WTC11 (cell line): Measurements from ENCODE around the gene POLG. TPM values are rescaled to one million over a fixed set of nuclear protein-coding genes. Genes with fewer than 3 reads are reported as not detected.

Experiments
- ATAC-seq: fragments of 200-7000 bp; cut with Tn5 transposase; 2 replicates; pipeline ENCODE4 v1.10.0; 2021; ENCODE audit warnings: mild to moderate bottlenecking, moderate library complexity
- CTCF ChIA-PET: fragments of 300-600 bp; sonication (Branson Sonifier 250); formaldehyde crosslinking; loops from one replicate; lab custom pipeline; 2021; ENCODE audit warnings: antibody characterized with exemption; lab: Charles Lee
- POLR2A ChIA-PET: fragments of 350-600 bp; sonication (Branson Sonifier 250); formaldehyde crosslinking; loops from one replicate; lab custom pipeline; 2021; ENCODE audit warnings: antibody characterized with exemption; lab: Charles Lee
- DNase-seq: peaks from one replicate; pipeline ENCODE4 v3.0.0; 2021; ENCODE audit warnings: low spot score
- H3K27ac Mint-ChIP-seq: 2 replicates; pipeline ENCODE4 v1.8.0; 2021; ENCODE audit warnings: mixed read lengths
- H3K27me3 Mint-ChIP-seq: 2 replicates; pipeline ENCODE4 v1.8.0; 2021; ENCODE audit warnings: low read depth, mild to moderate bottlenecking, moderate library complexity, mixed read lengths
- H3K36me3 Mint-ChIP-seq: 2 replicates; pipeline ENCODE4 v1.8.0; 2021; ENCODE audit warnings: mixed read lengths
- H3K4me1 Mint-ChIP-seq: 2 replicates; pipeline ENCODE4 v1.8.0; 2022; ENCODE audit warnings: mixed read lengths
- H3K4me3 Mint-ChIP-seq: 2 replicates; pipeline ENCODE4 v1.8.0; 2021; ENCODE audit warnings: mild to moderate bottlenecking, moderate library complexity, mixed read lengths
- H3K9me3 Mint-ChIP-seq: 2 replicates; pipeline ENCODE4 v1.8.0; 2021; ENCODE audit warnings: mixed read lengths
- GABPB1 ChIP-seq: sonication (generic); formaldehyde crosslinking; IDR thresholded peaks from 2 replicates; pipeline ENCODE4 v1.8.1; 2023; ENCODE audit warnings: mild to moderate bottlenecking, missing genetic modification reagents
- JAZF1 ChIP-seq: fragments of 250-450 bp; sonication (Bioruptor Pico); IDR thresholded peaks from 2 replicates; pipeline ENCODE4 v1.9.0; 2021; ENCODE audit warnings: moderate library complexity, mild to moderate bottlenecking, inconsistent platforms
- MXD4 ChIP-seq: fragments of 250-450 bp; sonication (Bioruptor Pico); IDR thresholded peaks from 2 replicates; pipeline ENCODE4 v1.8.0; 2021; ENCODE audit warnings: mild to moderate bottlenecking, moderate library complexity, borderline replicate concordance
- NR3C1 ChIP-seq: sonication (generic); formaldehyde crosslinking; conservative IDR thresholded peaks from 2 replicates; pipeline ENCODE4 v1.8.1; 2023; ENCODE audit warnings: low read depth, mild to moderate bottlenecking, missing genetic modification reagents
- PRRX2 ChIP-seq: fragments of 250-450 bp; sonication (Bioruptor Pico); IDR thresholded peaks from 2 replicates; pipeline ENCODE4 v1.8.0; 2021; ENCODE audit warnings: mild to moderate bottlenecking
- RELA ChIP-seq: sonication (generic); formaldehyde crosslinking; IDR thresholded peaks from 2 replicates; pipeline ENCODE4 v1.8.1; 2022; ENCODE audit warnings: missing genetic modification reagents, mild to moderate bottlenecking, borderline replicate concordance
- TP53 ChIP-seq: sonication (generic); formaldehyde crosslinking; IDR thresholded peaks from 2 replicates; pipeline ENCODE4 v1.8.1; 2023; ENCODE audit warnings: mild to moderate bottlenecking, missing genetic modification reagents
- ZNF121 ChIP-seq: sonication (generic); formaldehyde crosslinking; IDR thresholded peaks from 2 replicates; pipeline ENCODE4 v1.8.0; 2023; ENCODE audit warnings: missing genetic modification reagents
- ZNF232 ChIP-seq: sonication (generic); formaldehyde crosslinking; IDR thresholded peaks from 2 replicates; pipeline ENCODE4 v1.8.0; 2022; ENCODE audit warnings: mild to moderate bottlenecking, missing genetic modification reagents
- ZNF263 ChIP-seq: sonication (generic); formaldehyde crosslinking; IDR thresholded peaks from 2 replicates; pipeline ENCODE4 v1.8.1; 2022; ENCODE audit warnings: low read depth, mild to moderate bottlenecking, moderate library complexity, missing genetic modification reagents
- total RNA-seq: library from RNA; stranded (reverse); gene quantifications from 3 replicates; pipeline ENCODE4 v1.2.3, GENCODE V29; 2021
- TF ChIP-seq, protein P1 (sequence below): fragments of 250-450 bp; sonication (Bioruptor Pico); IDR thresholded peaks from 2 replicates; pipeline ENCODE4 v1.9.0; 2021; ENCODE audit warnings: mild to moderate bottlenecking
- TF ChIP-seq, protein P2 (sequence below): fragments of 200-600 bp; IDR thresholded peaks from 2 replicates; pipeline ENCODE4 v1.8.0; 2022; ENCODE audit warnings: antibody characterized with exemption
- TF ChIP-seq, protein P3 (sequence below): sonication (generic); formaldehyde crosslinking; IDR thresholded peaks from 2 replicates; pipeline ENCODE4 v1.8.1; 2023; ENCODE audit warnings: mild to moderate bottlenecking, missing genetic modification reagents
- TF ChIP-seq, protein P4 (sequence below): sonication (generic); formaldehyde crosslinking; IDR thresholded peaks from 2 replicates; pipeline ENCODE4 v1.8.1; 2022; ENCODE audit warnings: mild to moderate bottlenecking, missing genetic modification reagents, moderate library complexity, borderline replicate concordance
- TF ChIP-seq, protein P5 (sequence below): sonication (generic); formaldehyde crosslinking; conservative IDR thresholded peaks from 2 replicates; pipeline ENCODE4 v1.8.1; 2023; ENCODE audit warnings: mild to moderate bottlenecking, low read depth, missing genetic modification reagents, moderate library complexity
- TF ChIP-seq, protein P6 (sequence below): fragments of 250-450 bp; sonication (Bioruptor Pico); conservative IDR thresholded peaks from 2 replicates; pipeline ENCODE4 v1.9.0; 2021; ENCODE audit warnings: mild to moderate bottlenecking
- TF ChIP-seq, protein P7 (sequence below): sonication (generic); formaldehyde crosslinking; IDR thresholded peaks from 2 replicates; pipeline ENCODE4 v1.8.0; 2023; ENCODE audit warnings: mild to moderate bottlenecking, missing genetic modification reagents
- TF ChIP-seq, protein P8 (sequence below): sonication (generic); formaldehyde crosslinking; IDR thresholded peaks from 2 replicates; pipeline ENCODE4 v1.8.1; 2022; ENCODE audit warnings: mild to moderate bottlenecking, moderate library complexity, missing genetic modification reagents

POLG gene
- total RNA-seq, 1 experiment from 2014 or later: 76.2 TPM

DNA sequence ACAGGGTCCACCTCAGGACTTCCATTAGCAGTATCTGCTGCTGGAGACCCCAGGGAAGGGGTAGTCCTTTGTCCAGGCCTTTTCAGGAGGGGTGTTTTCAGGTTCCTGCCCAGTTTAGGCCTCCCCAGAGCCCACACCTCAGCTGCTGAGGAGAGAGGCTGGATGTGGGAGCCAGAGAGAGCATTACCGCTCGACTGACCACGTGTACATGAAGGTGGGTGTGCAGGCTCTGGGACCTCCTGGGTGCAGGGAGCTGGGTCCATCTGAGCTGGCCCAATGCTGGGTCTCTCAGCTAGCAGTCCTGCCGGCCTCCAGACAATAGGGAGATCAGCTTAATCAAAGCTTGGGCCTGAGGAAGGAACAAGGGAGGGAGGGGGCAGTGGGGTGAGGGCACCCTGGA lies 29.1 kb upstream of the POLG start:
- TF ChIP-seq ZNF232 (CRISPR knock-in tag) (no peak), JAZF1 (no peak), PRRX2 (CRISPR knock-in tag) (no peak), ZNF263 (CRISPR knock-in tag) (no peak), MXD4 (CRISPR knock-in tag) (no peak), TP53 (CRISPR knock-in tag) (no peak), GABPB1 (CRISPR knock-in tag) (no peak), RELA (CRISPR knock-in tag) (no peak)
- TF ChIP-seq, protein P1, sequence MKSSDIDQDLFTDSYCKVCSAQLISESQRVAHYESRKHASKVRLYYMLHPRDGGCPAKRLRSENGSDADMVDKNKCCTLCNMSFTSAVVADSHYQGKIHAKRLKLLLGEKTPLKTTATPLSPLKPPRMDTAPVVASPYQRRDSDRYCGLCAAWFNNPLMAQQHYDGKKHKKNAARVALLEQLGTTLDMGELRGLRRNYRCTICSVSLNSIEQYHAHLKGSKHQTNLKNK (CRISPR knock-in tag): no peak
- TF ChIP-seq, protein P2, sequence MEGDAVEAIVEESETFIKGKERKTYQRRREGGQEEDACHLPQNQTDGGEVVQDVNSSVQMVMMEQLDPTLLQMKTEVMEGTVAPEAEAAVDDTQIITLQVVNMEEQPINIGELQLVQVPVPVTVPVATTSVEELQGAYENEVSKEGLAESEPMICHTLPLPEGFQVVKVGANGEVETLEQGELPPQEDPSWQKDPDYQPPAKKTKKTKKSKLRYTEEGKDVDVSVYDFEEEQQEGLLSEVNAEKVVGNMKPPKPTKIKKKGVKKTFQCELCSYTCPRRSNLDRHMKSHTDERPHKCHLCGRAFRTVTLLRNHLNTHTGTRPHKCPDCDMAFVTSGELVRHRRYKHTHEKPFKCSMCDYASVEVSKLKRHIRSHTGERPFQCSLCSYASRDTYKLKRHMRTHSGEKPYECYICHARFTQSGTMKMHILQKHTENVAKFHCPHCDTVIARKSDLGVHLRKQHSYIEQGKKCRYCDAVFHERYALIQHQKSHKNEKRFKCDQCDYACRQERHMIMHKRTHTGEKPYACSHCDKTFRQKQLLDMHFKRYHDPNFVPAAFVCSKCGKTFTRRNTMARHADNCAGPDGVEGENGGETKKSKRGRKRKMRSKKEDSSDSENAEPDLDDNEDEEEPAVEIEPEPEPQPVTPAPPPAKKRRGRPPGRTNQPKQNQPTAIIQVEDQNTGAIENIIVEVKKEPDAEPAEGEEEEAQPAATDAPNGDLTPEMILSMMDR: no peak
- TF ChIP-seq, protein P3, sequence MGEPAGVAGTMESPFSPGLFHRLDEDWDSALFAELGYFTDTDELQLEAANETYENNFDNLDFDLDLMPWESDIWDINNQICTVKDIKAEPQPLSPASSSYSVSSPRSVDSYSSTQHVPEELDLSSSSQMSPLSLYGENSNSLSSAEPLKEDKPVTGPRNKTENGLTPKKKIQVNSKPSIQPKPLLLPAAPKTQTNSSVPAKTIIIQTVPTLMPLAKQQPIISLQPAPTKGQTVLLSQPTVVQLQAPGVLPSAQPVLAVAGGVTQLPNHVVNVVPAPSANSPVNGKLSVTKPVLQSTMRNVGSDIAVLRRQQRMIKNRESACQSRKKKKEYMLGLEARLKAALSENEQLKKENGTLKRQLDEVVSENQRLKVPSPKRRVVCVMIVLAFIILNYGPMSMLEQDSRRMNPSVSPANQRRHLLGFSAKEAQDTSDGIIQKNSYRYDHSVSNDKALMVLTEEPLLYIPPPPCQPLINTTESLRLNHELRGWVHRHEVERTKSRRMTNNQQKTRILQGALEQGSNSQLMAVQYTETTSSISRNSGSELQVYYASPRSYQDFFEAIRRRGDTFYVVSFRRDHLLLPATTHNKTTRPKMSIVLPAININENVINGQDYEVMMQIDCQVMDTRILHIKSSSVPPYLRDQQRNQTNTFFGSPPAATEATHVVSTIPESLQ (CRISPR knock-in tag): no peak
- TF ChIP-seq, protein P4, sequence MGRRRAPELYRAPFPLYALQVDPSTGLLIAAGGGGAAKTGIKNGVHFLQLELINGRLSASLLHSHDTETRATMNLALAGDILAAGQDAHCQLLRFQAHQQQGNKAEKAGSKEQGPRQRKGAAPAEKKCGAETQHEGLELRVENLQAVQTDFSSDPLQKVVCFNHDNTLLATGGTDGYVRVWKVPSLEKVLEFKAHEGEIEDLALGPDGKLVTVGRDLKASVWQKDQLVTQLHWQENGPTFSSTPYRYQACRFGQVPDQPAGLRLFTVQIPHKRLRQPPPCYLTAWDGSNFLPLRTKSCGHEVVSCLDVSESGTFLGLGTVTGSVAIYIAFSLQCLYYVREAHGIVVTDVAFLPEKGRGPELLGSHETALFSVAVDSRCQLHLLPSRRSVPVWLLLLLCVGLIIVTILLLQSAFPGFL (CRISPR knock-in tag): no peak
- TF ChIP-seq, protein P5, sequence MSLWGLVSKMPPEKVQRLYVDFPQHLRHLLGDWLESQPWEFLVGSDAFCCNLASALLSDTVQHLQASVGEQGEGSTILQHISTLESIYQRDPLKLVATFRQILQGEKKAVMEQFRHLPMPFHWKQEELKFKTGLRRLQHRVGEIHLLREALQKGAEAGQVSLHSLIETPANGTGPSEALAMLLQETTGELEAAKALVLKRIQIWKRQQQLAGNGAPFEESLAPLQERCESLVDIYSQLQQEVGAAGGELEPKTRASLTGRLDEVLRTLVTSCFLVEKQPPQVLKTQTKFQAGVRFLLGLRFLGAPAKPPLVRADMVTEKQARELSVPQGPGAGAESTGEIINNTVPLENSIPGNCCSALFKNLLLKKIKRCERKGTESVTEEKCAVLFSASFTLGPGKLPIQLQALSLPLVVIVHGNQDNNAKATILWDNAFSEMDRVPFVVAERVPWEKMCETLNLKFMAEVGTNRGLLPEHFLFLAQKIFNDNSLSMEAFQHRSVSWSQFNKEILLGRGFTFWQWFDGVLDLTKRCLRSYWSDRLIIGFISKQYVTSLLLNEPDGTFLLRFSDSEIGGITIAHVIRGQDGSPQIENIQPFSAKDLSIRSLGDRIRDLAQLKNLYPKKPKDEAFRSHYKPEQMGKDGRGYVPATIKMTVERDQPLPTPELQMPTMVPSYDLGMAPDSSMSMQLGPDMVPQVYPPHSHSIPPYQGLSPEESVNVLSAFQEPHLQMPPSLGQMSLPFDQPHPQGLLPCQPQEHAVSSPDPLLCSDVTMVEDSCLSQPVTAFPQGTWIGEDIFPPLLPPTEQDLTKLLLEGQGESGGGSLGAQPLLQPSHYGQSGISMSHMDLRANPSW (CRISPR knock-in tag): no peak
- TF ChIP-seq, protein P6, sequence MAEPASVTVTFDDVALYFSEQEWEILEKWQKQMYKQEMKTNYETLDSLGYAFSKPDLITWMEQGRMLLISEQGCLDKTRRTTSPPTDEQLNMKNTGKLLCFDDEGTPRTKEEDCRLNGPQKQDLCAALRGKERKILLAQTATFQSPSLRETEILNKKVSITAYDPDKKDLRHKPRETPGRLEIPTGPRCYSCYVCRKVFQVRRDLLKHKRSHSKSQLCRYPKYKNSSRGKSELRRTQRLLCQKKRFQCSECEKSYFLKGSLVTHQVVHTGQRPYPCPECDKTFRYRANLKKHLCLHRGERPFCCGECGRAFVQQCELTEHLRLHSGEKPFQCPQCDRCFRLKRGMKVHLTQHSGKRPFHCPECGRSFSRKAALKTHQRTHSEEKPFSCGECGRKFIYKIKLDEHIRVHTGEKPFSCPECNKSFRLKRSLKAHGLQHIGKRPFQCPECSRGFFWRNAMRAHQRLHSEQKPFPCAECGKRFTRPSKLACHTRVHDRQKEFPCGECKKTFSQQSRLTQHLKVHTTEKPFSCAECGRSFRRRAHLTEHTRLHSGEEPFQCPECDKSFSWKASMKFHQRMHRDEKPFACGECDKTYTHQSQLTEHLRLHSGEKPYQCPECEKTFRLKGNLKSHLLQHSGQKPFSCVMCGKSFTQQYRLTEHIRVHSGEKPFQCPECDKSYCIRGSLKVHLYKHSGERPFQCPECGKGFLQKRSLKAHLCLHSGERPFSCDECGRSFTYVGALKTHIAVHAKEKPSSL (CRISPR knock-in tag): no peak
- ATAC-seq (no peak), DNase-seq (no peak)
- Mint-ChIP-seq H3K4me1 (peaks cover 20% of the 10 kb centered on the region), H3K27ac (no peak overlapping the region), H3K9me3 (no peaks in the 10 kb centered on the region), H3K27me3 (peaks cover 98% of the 10 kb centered on the region), H3K4me3 (no peak overlapping the region), H3K36me3 (no peaks in the 10 kb centered on the region; the same call in 1 of the 2 replicates)
- ChIA-PET POLR2A (no interaction called here), CTCF (interaction anchor here (2.1 to 3.7 kb wide), 2 partner anchors 53 to 60 kb away, joined by 6 to 26 read pairs; no protein-coding TSS in a partner anchor)

DNA sequence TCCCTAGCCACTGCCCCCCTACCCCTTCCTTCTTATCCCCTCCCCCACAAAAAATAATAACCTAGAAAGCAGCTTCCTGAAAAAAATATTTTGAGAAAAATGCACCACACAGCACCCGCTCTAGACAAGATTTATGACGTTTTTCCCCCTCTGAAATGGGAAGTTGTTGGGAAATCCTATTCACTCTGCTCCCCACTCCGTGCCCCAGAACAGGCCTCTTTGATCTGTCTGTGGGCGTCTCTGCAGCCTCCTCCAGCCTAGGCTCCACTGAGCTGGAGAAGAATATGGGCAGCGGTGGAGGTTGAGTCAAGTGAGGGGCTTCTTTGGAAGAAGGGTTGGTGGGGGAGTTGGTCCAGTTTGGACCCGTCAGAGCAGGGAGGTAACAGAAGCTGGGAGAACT lies 28.5 kb upstream of the POLG start:
- no peak overlapping the region for H3K27ac Mint-ChIP-seq
- no peak for DNase-seq
- ChIA-PET CTCF (interaction anchor here (1.7 to 7.2 kb wide), 3 partner anchors 14 to 67 kb away, joined by 8 to 133 read pairs (median 26); no protein-coding TSS in a partner anchor), POLR2A (no interaction called here)
- TF ChIP-seq ZNF121 (CRISPR knock-in tag) (no peak), NR3C1 (no peak), PRRX2 (CRISPR knock-in tag) (no peak)
- TF ChIP-seq, protein P7, sequence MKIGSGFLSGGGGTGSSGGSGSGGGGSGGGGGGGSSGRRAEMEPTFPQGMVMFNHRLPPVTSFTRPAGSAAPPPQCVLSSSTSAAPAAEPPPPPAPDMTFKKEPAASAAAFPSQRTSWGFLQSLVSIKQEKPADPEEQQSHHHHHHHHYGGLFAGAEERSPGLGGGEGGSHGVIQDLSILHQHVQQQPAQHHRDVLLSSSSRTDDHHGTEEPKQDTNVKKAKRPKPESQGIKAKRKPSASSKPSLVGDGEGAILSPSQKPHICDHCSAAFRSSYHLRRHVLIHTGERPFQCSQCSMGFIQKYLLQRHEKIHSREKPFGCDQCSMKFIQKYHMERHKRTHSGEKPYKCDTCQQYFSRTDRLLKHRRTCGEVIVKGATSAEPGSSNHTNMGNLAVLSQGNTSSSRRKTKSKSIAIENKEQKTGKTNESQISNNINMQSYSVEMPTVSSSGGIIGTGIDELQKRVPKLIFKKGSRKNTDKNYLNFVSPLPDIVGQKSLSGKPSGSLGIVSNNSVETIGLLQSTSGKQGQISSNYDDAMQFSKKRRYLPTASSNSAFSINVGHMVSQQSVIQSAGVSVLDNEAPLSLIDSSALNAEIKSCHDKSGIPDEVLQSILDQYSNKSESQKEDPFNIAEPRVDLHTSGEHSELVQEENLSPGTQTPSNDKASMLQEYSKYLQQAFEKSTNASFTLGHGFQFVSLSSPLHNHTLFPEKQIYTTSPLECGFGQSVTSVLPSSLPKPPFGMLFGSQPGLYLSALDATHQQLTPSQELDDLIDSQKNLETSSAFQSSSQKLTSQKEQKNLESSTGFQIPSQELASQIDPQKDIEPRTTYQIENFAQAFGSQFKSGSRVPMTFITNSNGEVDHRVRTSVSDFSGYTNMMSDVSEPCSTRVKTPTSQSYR (CRISPR knock-in tag): no peak
- TF ChIP-seq, protein P8, sequence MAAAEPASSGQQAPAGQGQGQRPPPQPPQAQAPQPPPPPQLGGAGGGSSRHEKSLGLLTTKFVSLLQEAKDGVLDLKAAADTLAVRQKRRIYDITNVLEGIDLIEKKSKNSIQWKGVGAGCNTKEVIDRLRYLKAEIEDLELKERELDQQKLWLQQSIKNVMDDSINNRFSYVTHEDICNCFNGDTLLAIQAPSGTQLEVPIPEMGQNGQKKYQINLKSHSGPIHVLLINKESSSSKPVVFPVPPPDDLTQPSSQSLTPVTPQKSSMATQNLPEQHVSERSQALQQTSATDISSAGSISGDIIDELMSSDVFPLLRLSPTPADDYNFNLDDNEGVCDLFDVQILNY (CRISPR knock-in tag): no peak
- ATAC-seq: no peak
- H3K9me3 Mint-ChIP-seq: no peaks in the 10 kb centered on the region
- peaks cover 98% of the 10 kb centered on the region for H3K27me3 Mint-ChIP-seq
- peaks cover 19% of the 10 kb centered on the region for H3K4me1 Mint-ChIP-seq
- H3K4me3 Mint-ChIP-seq: no peak overlapping the region
- H3K36me3 Mint-ChIP-seq: no peaks in the 10 kb centered on the region; the same call in 1 of the 2 replicates
